ENCODE results near the gene LRRC10. TPM values are rescaled to one million over a fixed set of nuclear protein-coding genes. Genes with fewer than 3 reads are reported as not detected.

Gene LRRC10, protein sequence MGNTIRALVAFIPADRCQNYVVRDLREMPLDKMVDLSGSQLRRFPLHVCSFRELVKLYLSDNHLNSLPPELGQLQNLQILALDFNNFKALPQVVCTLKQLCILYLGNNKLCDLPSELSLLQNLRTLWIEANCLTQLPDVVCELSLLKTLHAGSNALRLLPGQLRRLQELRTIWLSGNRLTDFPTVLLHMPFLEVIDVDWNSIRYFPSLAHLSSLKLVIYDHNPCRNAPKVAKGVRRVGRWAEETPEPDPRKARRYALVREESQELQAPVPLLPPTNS
- total RNA-seq (not detected in 2 replicates), polyA plus RNA-seq (not detected in 2 replicates), polyA minus RNA-seq (not detected in 2 replicates), Bru-seq, nascent RNA (not detected), BruChase-seq, experiment 1, labeled RNA remaining after a 6-hour chase (not detected), BruChase-seq, experiment 2, labeled RNA remaining after a 2-hour chase (not detected)
- polyA plus RNA-seq (2011; cell fraction: cytosol; rRNA removed), result not detected in 2 replicates
- not detected in 2 replicates for polyA plus RNA-seq (2011; cell fraction: nucleus; rRNA removed)
- not detected in 2 replicates for polyA plus RNA-seq (2012)
- not detected for polyA minus RNA-seq (2011; cell fraction: cytosol; rRNA and poly(A)+ RNA removed)
- not detected in 2 replicates for polyA minus RNA-seq (2011; cell fraction: nucleus; rRNA and poly(A)+ RNA removed)
- long read RNA-seq, result 0 reads

DNA sequence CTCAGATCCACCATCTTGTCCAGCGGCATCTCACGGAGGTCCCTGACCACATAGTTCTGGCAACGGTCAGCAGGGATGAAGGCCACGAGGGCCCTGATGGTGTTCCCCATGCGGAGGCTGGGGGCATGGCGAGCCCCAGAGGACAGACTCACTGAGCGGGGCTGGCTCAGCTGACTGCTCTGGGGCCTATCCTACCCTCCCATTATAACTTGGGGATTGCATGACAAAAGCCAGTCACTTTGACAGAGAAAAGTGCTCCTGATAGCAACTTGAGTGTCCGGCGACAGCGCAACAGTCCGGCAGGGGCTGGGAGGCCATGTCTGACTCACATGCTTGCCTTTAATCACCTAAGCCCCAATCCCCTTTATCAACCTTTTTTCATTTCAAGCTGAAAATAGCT, at the start of gene LRRC10:
LRRC10 (minus strand) TSS at position 179 of the 400 bp plus-strand sequence; CDS start at position 110, 69 bp downstream.
- Histone ChIP-seq H3K36me3 (ENCODE audit: control insufficient read depth in 2 of 2, extremely low read depth in 1 of 2, insufficient read depth in 2 of 2, low read length in 2 of 2) (no peaks in the 10 kb centered on the region), H3K4me1 (ENCODE audit: control insufficient read depth, extremely low read depth, insufficient read depth, low read length) (peaks cover 4% of the 10 kb centered on the region), H3K9me1 (replicated peaks; ENCODE audit: control insufficient read depth, extremely low read depth, insufficient read depth, low read length) (no peaks in the 10 kb centered on the region), H3K4me3 (replicated peaks in 1 of 3; ENCODE audit: insufficient read depth in 1 of 3, low read depth in 1 of 3, low read length in 3 of 3) (no peak within 1 kb of the TSS), H3K27me3 (ENCODE audit: control insufficient read depth in 2 of 2, insufficient read depth in 2 of 2, low read length in 2 of 2) (peaks cover 2 to 3% of the 10 kb centered on the region in 2 experiments), H3K27ac (ENCODE audit: insufficient read depth, low read depth, low read length) (no peak within 1 kb of the TSS), H4K20me1 (replicated peaks; ENCODE audit: control insufficient read depth, extremely low read depth, insufficient read depth, low read length) (no peaks in the 10 kb centered on the region), H3K9me3 (replicated peaks; ENCODE audit: control insufficient read depth, insufficient read depth, low read length) (no peaks in the 10 kb centered on the region), H3K9ac (replicated peaks; ENCODE audit: extremely low read depth, insufficient read depth, low read length) (no peak within 1 kb of the TSS), H3K79me2 (ENCODE audit: control insufficient read depth, insufficient read depth, low read length) (no peaks in the 10 kb centered on the region), H3K4me2 (ENCODE audit: insufficient read depth, low read length) (no peak within 1 kb of the TSS), H2AFZ (ENCODE audit: low read depth, low read length) (no peak within 1 kb of the TSS)
- POLR2A ChIA-PET, result no interaction called here
- TF ChIP-seq, protein P1, sequence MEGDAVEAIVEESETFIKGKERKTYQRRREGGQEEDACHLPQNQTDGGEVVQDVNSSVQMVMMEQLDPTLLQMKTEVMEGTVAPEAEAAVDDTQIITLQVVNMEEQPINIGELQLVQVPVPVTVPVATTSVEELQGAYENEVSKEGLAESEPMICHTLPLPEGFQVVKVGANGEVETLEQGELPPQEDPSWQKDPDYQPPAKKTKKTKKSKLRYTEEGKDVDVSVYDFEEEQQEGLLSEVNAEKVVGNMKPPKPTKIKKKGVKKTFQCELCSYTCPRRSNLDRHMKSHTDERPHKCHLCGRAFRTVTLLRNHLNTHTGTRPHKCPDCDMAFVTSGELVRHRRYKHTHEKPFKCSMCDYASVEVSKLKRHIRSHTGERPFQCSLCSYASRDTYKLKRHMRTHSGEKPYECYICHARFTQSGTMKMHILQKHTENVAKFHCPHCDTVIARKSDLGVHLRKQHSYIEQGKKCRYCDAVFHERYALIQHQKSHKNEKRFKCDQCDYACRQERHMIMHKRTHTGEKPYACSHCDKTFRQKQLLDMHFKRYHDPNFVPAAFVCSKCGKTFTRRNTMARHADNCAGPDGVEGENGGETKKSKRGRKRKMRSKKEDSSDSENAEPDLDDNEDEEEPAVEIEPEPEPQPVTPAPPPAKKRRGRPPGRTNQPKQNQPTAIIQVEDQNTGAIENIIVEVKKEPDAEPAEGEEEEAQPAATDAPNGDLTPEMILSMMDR (IDR thresholded peaks at IDR 0.05; ENCODE audit: extremely low read depth in 1 of 2, insufficient read depth in 1 of 2, low read depth in 1 of 2, low read length in 2 of 2), result no peak
- TF ChIP-seq FOS (IDR thresholded peaks at IDR 0.05; ENCODE audit: borderline replicate concordance, insufficient read depth, low read length) (no peak), GATA2 (IDR thresholded peaks at IDR 0.05; ENCODE audit: insufficient read depth, insufficient read length, low read depth, low read length) (no peak), POLR2AphosphoS5 (IDR thresholded peaks at IDR 0.05; ENCODE audit: insufficient read depth, low read depth, low read length) (no peak), EZH2 (IDR thresholded peaks at IDR 0.05; ENCODE audit: borderline replicate concordance, low read depth, low read length, severe bottlenecking) (no peak), MYC (IDR thresholded peaks at IDR 0.05; ENCODE audit: low read depth, low read length) (no peak), POLR2A (IDR thresholded peaks at IDR 0.05; ENCODE audit: low read depth, low read length) (no peak), JUN (IDR thresholded peaks at IDR 0.05; ENCODE audit: borderline replicate concordance, insufficient read depth, insufficient read length, low read depth) (no peak)
- TF ChIP-seq, protein P2, sequence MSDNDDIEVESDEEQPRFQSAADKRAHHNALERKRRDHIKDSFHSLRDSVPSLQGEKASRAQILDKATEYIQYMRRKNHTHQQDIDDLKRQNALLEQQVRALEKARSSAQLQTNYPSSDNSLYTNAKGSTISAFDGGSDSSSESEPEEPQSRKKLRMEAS (IDR thresholded peaks at IDR 0.05; ENCODE audit: insufficient read depth, insufficient read length), result no peak
- DNase-seq (ENCODE audit: low read depth, low spot score), result no peak
- CTCF ChIA-PET, result interaction anchor here (2.7 kb wide), 1 partner anchor 29 kb away, joined by 13 read pairs; no protein-coding TSS in a partner anchor
- dilution Hi-C loops (cut with MboI; ENCODE audit: extremely low pct_ligation_motif_present, low sequenced_read_pairs), result no loop called here
- FAIRE-seq, result no peak
- intact Hi-C loops (cut with micrococcal nuclease), result no loop called here
- no TSS peak for BruUV-seq (replicated peaks)

All from endothelial cell of umbilical vein (primary cell).